Ovary (tissue), 9 donors: ENCODE data around the gene BACH2. TPM values are rescaled to one million over a fixed set of nuclear protein-coding genes. Genes with fewer than 3 reads are reported as not detected.

Experiments used
- DNase-seq, 5 donors: peaks; one replicate each; pipeline ENCODE4 v3.0.0-alpha.2; 2019 to 2020
- H3K27ac ChIP-seq, 2 donors: fragments of 200-600 bp; one replicate each; pipeline versions ENCODE4 v1.5.1 to v1.8.0; 2019 to 2022
- H3K27me3 ChIP-seq: fragments of 200-600 bp; one replicate; pipeline ENCODE4 v1.8.0; 2022
- H3K36me3 ChIP-seq: fragments of 200-600 bp; sonication (generic); one replicate; pipeline ENCODE4 v1.5.1; 2019
- H3K4me1 ChIP-seq: one replicate; pipeline ENCODE4 v1.8.1; 2013; ENCODE audit warnings: mild to moderate bottlenecking, moderate library complexity; ENCODE audit not compliant: insufficient read depth
- H3K4me3 ChIP-seq: fragments of 200-600 bp; sonication (generic); one replicate; pipeline ENCODE4 v1.5.1; 2017
- H3K9me3 ChIP-seq, 2 donors: fragments of 200-600 bp in 1 of 2; sonication (generic) in 1 of 2; one replicate each; pipeline versions ENCODE4 v1.5.1 to v1.8.1; 2013 to 2019; ENCODE audit warnings: mild to moderate bottlenecking in 1 of 2, moderate library complexity in 1 of 2
- EP300 ChIP-seq: sonication (generic); formaldehyde crosslinking; IDR thresholded peaks from one replicate; pipeline ENCODE4 v1.6.1; 2017; ENCODE audit warnings: antibody characterized with exemption
- POLR2A ChIP-seq: fragments of 450-650 bp; IDR thresholded peaks from one replicate; pipeline ENCODE4 v1.6.1; 2017; ENCODE audit warnings: antibody characterized with exemption, mild to moderate bottlenecking, moderate library complexity
- WGBS, 3 donors: extraction: QIAGEN DNeasy Blood & Tissue Kit in 1 of 3; methylation state at CpG; one replicate each; pipeline versions ENCODE4 v1.1.5 to v1.1.7; 2013 to 2017; 5-methylcytosine and 5-hydroxymethylcytosine counted together
- intact Hi-C, 4 donors: fragments of 100-400 bp; cut with DNase I; formaldehyde crosslinking; loops; one replicate each; pipeline versions ENCODE4 v1.11.0 to v1.15.1; 2022 to 2023
- polyA plus RNA-seq, 2 donors: library from polyadenylated mRNA; stranded (reverse); fragments of 200-250 nt in 1 of 2; fragments of 350-450 nt in 1 of 2; fragmentation: Illumina TruSeq in 1 of 2; extraction: RNeasy Lipid Tissue Mini Kit (QIAGEN cat#74804) in 1 of 2; gene quantifications; one replicate each; pipeline ENCODE4 v1.2.3, GENCODE V29; 2013 to 2014
- total RNA-seq, 7 donors: library from RNA; depleted of rRNA in 2 of 7; stranded (reverse); fragments of >200 nt in 2 of 7; fragmentation: NEBNext Ultra II Directional in 3 of 7; extraction: Animal tissue kit (Norgen Biotek cat#: 25700) in 3 of 7; gene quantifications; one replicate each; pipeline versions ENCODE4 v1.1.0 to v1.2.4, GENCODE V29; 2016 to 2023
- TF ChIP-seq, protein P1 (sequence below), 3 donors: fragments of 450-650 bp in 2 of 3; fragments of 200-600 bp in 1 of 3; IDR thresholded peaks; one replicate each; pipeline versions ENCODE4 v1.5.1 to v1.8.0; 2016 to 2022; ENCODE audit warnings: antibody characterized with exemption in 3 of 3, mild to moderate bottlenecking in 1 of 3
- donor health status: DM: no; HTN: no; CAD: no; lungs with moderate emphysema.
- donor health status: DM: no; HTN: no; CAD: no.
- donor health status: Bipolar disorder and iron deficiency.
- donor health status: DM: yes; HTN: yes; CAD: no.
- donor health status: DM: no; HTN: no; CAD: no.
- donor health status: DM: yes; HTN: yes; CAD: no.

Gene BACH2
- total and polyA plus RNA-seq, 9 donors = 2.6 to 19.2 (median 10.5) TPM

DNA sequence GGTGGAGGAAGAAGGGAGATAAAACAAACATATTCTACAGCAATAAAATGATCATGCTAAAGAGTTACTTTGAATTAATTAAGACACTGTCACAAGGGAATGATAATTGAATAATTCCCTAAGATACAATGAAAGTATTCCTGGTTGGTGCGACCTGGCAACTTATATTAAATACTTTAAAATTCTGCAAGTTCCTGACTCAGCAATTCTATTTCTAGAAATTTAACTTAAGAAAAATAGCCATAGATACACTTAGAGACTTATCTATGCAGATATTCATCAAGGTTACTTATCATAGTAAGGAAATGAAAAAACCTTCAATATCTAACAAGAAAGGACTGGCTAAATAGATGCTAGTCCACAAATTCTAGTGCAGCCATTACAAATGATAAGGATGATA lies 156.0 kb downstream of the BACH2 start:
- no peak overlapping the region for H3K4me3 ChIP-seq
- no peaks in the 10 kb centered on the region for H3K27me3 ChIP-seq
- WGBS, 3 donors = 91 to 95% (median 93%) methylated on average over 1 of the region's 1 CpG
- DNase-seq = no peak
- H3K9me3 ChIP-seq = no peaks in the 10 kb centered on the region
- H3K27ac ChIP-seq = no peak overlapping the region
- intact Hi-C loops = no loop called here
- TF ChIP-seq POLR2A (no peak), EP300 (no peak)
- TF ChIP-seq, protein P1, sequence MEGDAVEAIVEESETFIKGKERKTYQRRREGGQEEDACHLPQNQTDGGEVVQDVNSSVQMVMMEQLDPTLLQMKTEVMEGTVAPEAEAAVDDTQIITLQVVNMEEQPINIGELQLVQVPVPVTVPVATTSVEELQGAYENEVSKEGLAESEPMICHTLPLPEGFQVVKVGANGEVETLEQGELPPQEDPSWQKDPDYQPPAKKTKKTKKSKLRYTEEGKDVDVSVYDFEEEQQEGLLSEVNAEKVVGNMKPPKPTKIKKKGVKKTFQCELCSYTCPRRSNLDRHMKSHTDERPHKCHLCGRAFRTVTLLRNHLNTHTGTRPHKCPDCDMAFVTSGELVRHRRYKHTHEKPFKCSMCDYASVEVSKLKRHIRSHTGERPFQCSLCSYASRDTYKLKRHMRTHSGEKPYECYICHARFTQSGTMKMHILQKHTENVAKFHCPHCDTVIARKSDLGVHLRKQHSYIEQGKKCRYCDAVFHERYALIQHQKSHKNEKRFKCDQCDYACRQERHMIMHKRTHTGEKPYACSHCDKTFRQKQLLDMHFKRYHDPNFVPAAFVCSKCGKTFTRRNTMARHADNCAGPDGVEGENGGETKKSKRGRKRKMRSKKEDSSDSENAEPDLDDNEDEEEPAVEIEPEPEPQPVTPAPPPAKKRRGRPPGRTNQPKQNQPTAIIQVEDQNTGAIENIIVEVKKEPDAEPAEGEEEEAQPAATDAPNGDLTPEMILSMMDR (IDR thresholded peaks at IDR 0.05) = no peak
- no peaks in the 10 kb centered on the region for H3K36me3 ChIP-seq
- H3K4me1 ChIP-seq = no peaks in the 10 kb centered on the region

DNA sequence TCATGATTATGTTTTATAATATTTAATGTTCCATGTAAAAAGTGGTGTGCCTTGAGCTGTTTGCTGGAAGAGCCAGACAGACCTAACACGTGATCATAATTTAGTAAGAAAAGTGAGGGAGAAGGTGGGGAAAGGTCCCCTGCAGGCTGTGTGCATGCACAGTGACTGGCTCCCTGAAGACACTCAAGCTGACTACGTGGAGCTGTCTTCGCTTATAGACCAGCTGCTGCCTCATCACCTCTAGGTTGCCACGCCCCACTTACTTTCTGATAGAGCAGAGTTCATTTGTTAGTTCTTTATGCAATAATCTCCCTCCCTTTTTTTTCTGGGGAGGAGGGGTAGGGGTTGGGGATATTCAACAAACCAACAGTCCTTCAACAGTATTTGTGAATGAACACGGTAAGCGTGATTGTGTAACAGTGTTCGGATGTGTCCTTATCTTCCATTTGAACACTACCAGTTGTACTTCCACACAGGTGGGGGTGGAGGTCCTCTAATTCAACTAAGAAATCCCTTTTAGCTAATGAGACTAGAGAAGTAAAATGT lies 157.3 kb downstream of the BACH2 start:
- H3K4me3 ChIP-seq = no peak overlapping the region
- H3K27me3 ChIP-seq = no peaks in the 10 kb centered on the region
- no peak overlapping the region for H3K27ac ChIP-seq
- TF ChIP-seq, protein P1 (IDR thresholded peaks at IDR 0.05) = no peak
- TF ChIP-seq EP300 (no peak), POLR2A (no peak)
- H3K4me1 ChIP-seq = no peaks in the 10 kb centered on the region
- DNase-seq = no peak
- H3K36me3 ChIP-seq = no peaks in the 10 kb centered on the region
- intact Hi-C loops = no loop called here
- H3K9me3 ChIP-seq = no peaks in the 10 kb centered on the region
- WGBS, 3 donors = 94 to 97% (median 95%) methylated on average over 7 of the region's 7 CpGs

DNA sequence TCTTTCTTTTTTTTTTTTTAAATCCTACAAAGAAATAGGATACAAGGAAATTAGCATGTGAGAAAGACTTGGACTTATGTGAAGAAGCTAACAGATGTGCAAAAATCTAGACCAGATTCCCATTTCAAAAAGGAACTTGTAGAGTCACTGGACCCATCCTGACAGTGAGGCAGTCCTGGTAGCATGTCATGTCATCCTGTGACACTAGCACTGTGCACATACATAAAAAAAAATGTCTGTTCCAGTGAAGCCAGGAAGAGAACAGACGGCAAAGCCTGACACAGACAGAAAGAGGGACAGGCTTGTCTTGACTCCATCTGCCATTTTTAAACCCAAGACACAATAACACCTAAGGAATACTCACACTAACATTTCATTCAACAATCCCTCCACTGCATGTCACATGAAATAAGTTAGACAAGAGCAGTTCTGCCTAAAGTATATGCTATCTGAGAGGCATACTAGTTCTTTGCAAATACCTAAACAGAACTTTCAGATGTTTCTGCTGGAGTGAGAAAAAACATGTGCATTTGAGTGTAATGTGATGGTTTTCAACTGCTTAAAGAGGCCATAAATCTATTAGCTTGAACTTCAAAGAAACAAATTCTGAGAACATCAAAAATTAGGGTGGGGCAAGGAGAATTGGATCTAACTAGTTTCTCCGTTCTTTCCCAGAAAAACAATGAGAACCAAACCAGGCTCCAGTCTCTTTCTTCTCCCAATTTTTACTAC lies 159.6 kb downstream of the BACH2 start:
- no peaks in the 10 kb centered on the region for H3K4me1 ChIP-seq
- no peak overlapping the region for H3K4me3 ChIP-seq
- no peaks in the 10 kb centered on the region for H3K9me3 ChIP-seq
- no peak overlapping the region for H3K27ac ChIP-seq
- TF ChIP-seq, protein P1 (IDR thresholded peaks at IDR 0.05) = no peak
- no peak for TF ChIP-seq POLR2A
- no peak for TF ChIP-seq EP300
- H3K27me3 ChIP-seq = no peaks in the 10 kb centered on the region
- intact Hi-C loops = no loop called here
- no peak for DNase-seq
- 61 to 81% (median 67%) methylated on average over 2 of the region's 2 CpGs for WGBS, 3 donors
- no peaks in the 10 kb centered on the region for H3K36me3 ChIP-seq

DNA sequence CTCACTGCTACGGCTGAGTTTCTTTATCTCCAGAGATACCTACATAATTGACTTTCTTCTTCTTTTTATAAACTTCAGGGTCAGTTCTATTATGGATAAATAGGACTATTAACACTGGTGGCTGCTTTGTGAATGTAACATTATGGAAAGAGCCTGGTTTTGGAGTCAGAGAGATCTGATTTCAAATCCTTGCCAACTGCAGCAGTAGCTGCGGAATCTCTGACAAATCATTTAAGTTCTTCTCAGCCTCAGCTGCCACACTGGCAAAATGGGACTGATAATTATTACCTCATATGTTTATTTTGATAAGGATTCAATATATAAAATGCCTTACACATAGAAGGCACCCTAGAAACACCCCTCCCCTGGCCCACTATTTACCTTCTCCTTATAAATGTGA lies 160.5 kb downstream of the BACH2 start:
- H3K27me3 ChIP-seq = no peaks in the 10 kb centered on the region

More for the DNA sequence above, 160.5 kb downstream of the BACH2 start:
- TF ChIP-seq, protein P1 (IDR thresholded peaks at IDR 0.05) = no peak
- no peak for TF ChIP-seq EP300
- no peak for TF ChIP-seq POLR2A
- DNase-seq = no peak
- no peak overlapping the region for H3K4me3 ChIP-seq
- H3K9me3 ChIP-seq = no peaks in the 10 kb centered on the region
- no peak overlapping the region for H3K27ac ChIP-seq
- no peaks in the 10 kb centered on the region for H3K4me1 ChIP-seq
- WGBS, 3 donors = 73 to 89% (median 85%) methylated on average over 2 of the region's 2 CpGs
- intact Hi-C loops = no loop called here
- H3K36me3 ChIP-seq = no peaks in the 10 kb centered on the region
